ENCODE results near the gene SKAP1.
"Not testable (repeated sequence)": the region's sequence is repeated elsewhere in the genome, so short reads cannot be mapped to it uniquely, and the experiment has no call there.

DNA sequence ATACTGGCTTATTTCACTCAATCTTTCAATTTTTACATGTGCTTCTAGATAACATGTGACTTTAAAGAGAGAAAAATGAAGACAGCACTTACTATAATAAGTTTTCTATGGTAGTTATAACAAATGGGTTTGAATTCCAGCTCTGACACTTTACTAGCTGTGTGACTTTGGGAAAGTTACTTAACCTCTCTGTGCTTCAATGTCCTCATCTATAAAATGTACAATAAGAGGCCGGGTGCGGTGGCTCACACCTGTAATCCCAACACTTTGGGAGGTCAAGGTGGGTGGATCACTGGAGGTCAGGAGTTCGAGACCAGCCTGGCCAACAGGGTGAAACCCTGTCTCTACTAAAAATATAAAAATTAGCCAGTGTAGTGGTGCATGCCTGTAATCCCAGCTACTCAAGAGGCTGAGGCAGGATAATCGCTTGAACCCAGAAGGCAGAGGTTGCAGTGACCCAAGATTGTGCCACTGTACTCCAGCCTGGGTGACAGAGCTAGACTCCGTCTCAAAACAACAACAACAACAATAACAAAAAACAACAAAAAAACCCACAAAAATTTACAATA, 184.5 kb downstream of the SKAP1 start:
- TF ChIP-seq, protein P1, sequence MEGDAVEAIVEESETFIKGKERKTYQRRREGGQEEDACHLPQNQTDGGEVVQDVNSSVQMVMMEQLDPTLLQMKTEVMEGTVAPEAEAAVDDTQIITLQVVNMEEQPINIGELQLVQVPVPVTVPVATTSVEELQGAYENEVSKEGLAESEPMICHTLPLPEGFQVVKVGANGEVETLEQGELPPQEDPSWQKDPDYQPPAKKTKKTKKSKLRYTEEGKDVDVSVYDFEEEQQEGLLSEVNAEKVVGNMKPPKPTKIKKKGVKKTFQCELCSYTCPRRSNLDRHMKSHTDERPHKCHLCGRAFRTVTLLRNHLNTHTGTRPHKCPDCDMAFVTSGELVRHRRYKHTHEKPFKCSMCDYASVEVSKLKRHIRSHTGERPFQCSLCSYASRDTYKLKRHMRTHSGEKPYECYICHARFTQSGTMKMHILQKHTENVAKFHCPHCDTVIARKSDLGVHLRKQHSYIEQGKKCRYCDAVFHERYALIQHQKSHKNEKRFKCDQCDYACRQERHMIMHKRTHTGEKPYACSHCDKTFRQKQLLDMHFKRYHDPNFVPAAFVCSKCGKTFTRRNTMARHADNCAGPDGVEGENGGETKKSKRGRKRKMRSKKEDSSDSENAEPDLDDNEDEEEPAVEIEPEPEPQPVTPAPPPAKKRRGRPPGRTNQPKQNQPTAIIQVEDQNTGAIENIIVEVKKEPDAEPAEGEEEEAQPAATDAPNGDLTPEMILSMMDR (conservative IDR thresholded peaks at IDR 0.05 in 1 of 2, IDR thresholded peaks at IDR 0.05 in 1 of 2; ENCODE audit: low read depth in 1 of 2, low read length in 2 of 2): not testable (repeated sequence)
- not testable (repeated sequence) for TF ChIP-seq EZH2 (IDR thresholded peaks at IDR 0.05; ENCODE audit: low read length, missing control alignments)
